OCI-LY3 (cell line): Measurements from ENCODE around the gene ZMYM4.

Experiments used
- H2AFZ ChIP-seq: fragments of 200-600, 300-600 bp; shearing (Covaris generic); 2 replicates; pipeline ENCODE4 v1.6.0; 2014; ENCODE audit warnings: antibody characterized with exemption, low read depth, low read length
- H3K27ac ChIP-seq: fragments of 200-600, 300-600 bp; sonication (generic); 2 replicates; pipeline ENCODE4 v1.5.1; 2014; ENCODE audit warnings: mild to moderate bottlenecking, low read length, moderate library complexity, mixed read lengths
- H3K27me3 ChIP-seq: fragments of 200-600, 300-600 bp; sonication (generic); 2 replicates; pipeline ENCODE4 v1.6.1; 2014; ENCODE audit warnings: low read depth, low read length, mixed read lengths
- H3K36me3 ChIP-seq: fragments of 200-600, 300-600 bp; sonication (generic); replicated peaks from 2 replicates; pipeline ENCODE3; 2014; ENCODE audit warnings: low read depth, low read length, mixed read lengths
- H3K4me1 ChIP-seq: fragments of 300-600, 200-600 bp; sonication (generic); 2 replicates; pipeline ENCODE4 v1.6.1; 2014; ENCODE audit warnings: low read length, mixed read lengths
- H3K4me2 ChIP-seq: fragments of 200-600, 300-600 bp; sonication (generic); 2 replicates; pipeline ENCODE4 v1.6.1; 2014; ENCODE audit warnings: low read length, mixed read lengths
- H3K4me3 ChIP-seq: fragments of 300-600, 200-600 bp; sonication (generic); 2 replicates; pipeline ENCODE4 v1.5.1; 2014; ENCODE audit warnings: antibody characterized with exemption, mild to moderate bottlenecking, low read length, moderate library complexity
- H3K79me2 ChIP-seq: fragments of 300-600, 200-600 bp; shearing (Covaris generic); 2 replicates; pipeline ENCODE4 v1.6.1; 2014; ENCODE audit warnings: mild to moderate bottlenecking, low read length, mixed read lengths
- H3K9ac ChIP-seq: fragments of 300-600, 200-600 bp; shearing (Covaris generic); 2 replicates; pipeline ENCODE4 v1.6.0; 2014; ENCODE audit warnings: mild to moderate bottlenecking, low read length, moderate library complexity
- H3K9me3 ChIP-seq: fragments of 200-600, 300-600 bp; shearing (Covaris generic); 2 replicates; pipeline ENCODE4 v1.6.1; 2014; ENCODE audit warnings: low read length, mixed read lengths; ENCODE audit not compliant: insufficient read depth
- H4K20me1 ChIP-seq: fragments of 200-600, 300-600 bp; sonication (generic); 2 replicates; pipeline ENCODE4 v1.6.1; 2016; ENCODE audit warnings: low read length, mixed read lengths; ENCODE audit not compliant: insufficient read depth
- EZH2phosphoT487 ChIP-seq: fragments of 200-600 bp; shearing (Covaris generic); IDR thresholded peaks from 2 replicates; pipeline ENCODE4 v1.6.1; 2018; ENCODE audit warnings: antibody characterized with exemption, mixed run types, low read depth
- TF ChIP-seq, protein P1 (sequence below): fragments of 200-600, 300-600 bp; sonication (generic); IDR thresholded peaks from 2 replicates; pipeline ENCODE4 v1.5.1; 2014; ENCODE audit warnings: antibody characterized with exemption, low read length, low read depth

The ZMYM4 gene

GRCh38 chr1:35287807-35288640, 19.5 kb downstream of the ZMYM4 start:
- Histone ChIP-seq H3K4me1 (no peaks in the 10 kb centered on the region), H2AFZ (no peak overlapping the region), H4K20me1 (no peaks in the 10 kb centered on the region), H3K27ac (no peak overlapping the region), H3K36me3 (peaks cover 3% of the 10 kb centered on the region), H3K9me3 (no peaks in the 10 kb centered on the region), H3K79me2 (peaks cover 35% of the 10 kb centered on the region), H3K9ac (no peak overlapping the region), H3K4me3 (no peak overlapping the region), H3K4me2 (no peak overlapping the region), H3K27me3 (no peaks in the 10 kb centered on the region)
- TF ChIP-seq EZH2phosphoT487: no peak
- TF ChIP-seq, protein P1, sequence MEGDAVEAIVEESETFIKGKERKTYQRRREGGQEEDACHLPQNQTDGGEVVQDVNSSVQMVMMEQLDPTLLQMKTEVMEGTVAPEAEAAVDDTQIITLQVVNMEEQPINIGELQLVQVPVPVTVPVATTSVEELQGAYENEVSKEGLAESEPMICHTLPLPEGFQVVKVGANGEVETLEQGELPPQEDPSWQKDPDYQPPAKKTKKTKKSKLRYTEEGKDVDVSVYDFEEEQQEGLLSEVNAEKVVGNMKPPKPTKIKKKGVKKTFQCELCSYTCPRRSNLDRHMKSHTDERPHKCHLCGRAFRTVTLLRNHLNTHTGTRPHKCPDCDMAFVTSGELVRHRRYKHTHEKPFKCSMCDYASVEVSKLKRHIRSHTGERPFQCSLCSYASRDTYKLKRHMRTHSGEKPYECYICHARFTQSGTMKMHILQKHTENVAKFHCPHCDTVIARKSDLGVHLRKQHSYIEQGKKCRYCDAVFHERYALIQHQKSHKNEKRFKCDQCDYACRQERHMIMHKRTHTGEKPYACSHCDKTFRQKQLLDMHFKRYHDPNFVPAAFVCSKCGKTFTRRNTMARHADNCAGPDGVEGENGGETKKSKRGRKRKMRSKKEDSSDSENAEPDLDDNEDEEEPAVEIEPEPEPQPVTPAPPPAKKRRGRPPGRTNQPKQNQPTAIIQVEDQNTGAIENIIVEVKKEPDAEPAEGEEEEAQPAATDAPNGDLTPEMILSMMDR: no peak

- peaks cover 3% of the 10 kb centered on the region for H3K36me3 ChIP-seq
Measured at GRCh38 chr1:35288761-35289160, 20.3 kb downstream of the ZMYM4 start.

GRCh38 chr1:35290452-35290851, 21.9 kb downstream of the ZMYM4 start:
- Histone ChIP-seq H3K4me2 (no peak overlapping the region), H3K36me3 (no peaks in the 10 kb centered on the region), H3K27me3 (no peaks in the 10 kb centered on the region), H3K9ac (no peak overlapping the region), H3K4me1 (no peaks in the 10 kb centered on the region), H3K9me3 (no peaks in the 10 kb centered on the region), H3K4me3 (no peak overlapping the region), H4K20me1 (no peaks in the 10 kb centered on the region), H3K27ac (no peak overlapping the region), H2AFZ (no peak overlapping the region), H3K79me2 (peaks cover 23% of the 10 kb centered on the region)
- no peak for TF ChIP-seq EZH2phosphoT487
- TF ChIP-seq, protein P1: no peak

More at GRCh38 chr1:35288761-35289160, 20.3 kb downstream of the ZMYM4 start:
- Histone ChIP-seq H3K4me3 (no peak overlapping the region), H3K9me3 (no peaks in the 10 kb centered on the region), H3K27me3 (no peaks in the 10 kb centered on the region), H4K20me1 (no peaks in the 10 kb centered on the region), H2AFZ (no peak overlapping the region), H3K79me2 (peaks cover 35% of the 10 kb centered on the region), H3K4me1 (no peaks in the 10 kb centered on the region), H3K4me2 (no peak overlapping the region), H3K27ac (no peak overlapping the region), H3K9ac (no peak overlapping the region)
- no peak for TF ChIP-seq EZH2phosphoT487
- TF ChIP-seq, protein P1: no peak

- TF ChIP-seq, protein P1: no peak
- no peak for TF ChIP-seq EZH2phosphoT487
- Histone ChIP-seq H2AFZ (no peak overlapping the region), H3K27ac (no peak overlapping the region), H3K27me3 (no peaks in the 10 kb centered on the region), H3K9me3 (no peaks in the 10 kb centered on the region), H3K79me2 (peaks cover 3% of the 10 kb centered on the region), H3K9ac (no peak overlapping the region), H3K4me1 (no peaks in the 10 kb centered on the region), H3K4me2 (no peak overlapping the region), H4K20me1 (no peaks in the 10 kb centered on the region), H3K4me3 (no peak overlapping the region), H3K36me3 (peaks cover 4% of the 10 kb centered on the region)
Measured at GRCh38 chr1:35294809-35295208, 26.3 kb downstream of the ZMYM4 start.
